Adrenal gland (tissue), 5 donors: ENCODE data around the gene RCOR1.

Experiments used
- POLR2A ChIP-seq, 2 donors: fragments of 450-650 bp; IDR thresholded peaks; one replicate each; pipeline ENCODE4 v1.6.1; 2017; ENCODE audit warnings: antibody characterized with exemption in 2 of 2, mild to moderate bottlenecking in 2 of 2, moderate library complexity in 1 of 2
- TF ChIP-seq, protein P1 (sequence below), 6 experiments: fragments of 450-650 bp in 4 of 6; fragments of 200-600 bp in 2 of 6; sonication (generic) in 1 of 6; IDR thresholded peaks; 1 replicate in 5 of 6; 2 replicates in 1 of 6; pipeline versions ENCODE4 v1.5.1 to v1.8.0; 2016 to 2021; ENCODE audit warnings: antibody characterized with exemption in 6 of 6, mild to moderate bottlenecking in 2 of 6, moderate library complexity in 1 of 6
- donor health status: DM: no; HTN: no; CAD: no.

DNA sequence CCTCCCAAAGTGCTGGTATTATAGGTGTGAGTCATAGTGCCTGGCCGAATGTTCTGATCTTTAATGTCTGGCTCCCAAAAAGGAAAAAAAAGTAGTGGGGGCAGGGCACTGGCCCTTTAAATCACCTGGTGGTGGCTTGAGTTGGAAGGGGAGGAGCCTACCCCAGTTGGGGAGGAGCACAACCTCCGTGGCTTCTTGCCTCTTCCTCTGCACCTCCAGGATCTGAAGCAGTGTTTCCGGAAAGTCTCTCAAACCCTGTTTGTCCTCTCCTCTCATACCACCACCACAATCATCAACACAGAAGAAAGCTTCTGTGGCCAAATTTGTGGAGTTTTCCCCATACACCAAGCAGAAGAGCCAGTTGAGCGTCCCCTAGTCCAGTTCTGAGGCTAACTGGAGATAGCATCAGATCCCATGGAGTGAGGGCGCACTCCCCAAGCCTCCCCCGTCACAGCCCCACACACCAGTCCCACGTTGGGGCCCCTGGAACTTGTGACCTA, 24.3 kb upstream of the RCOR1 start:
- TF ChIP-seq POLR2A (IDR thresholded peaks at IDR 0.05) = no peak
- TF ChIP-seq, protein P1, sequence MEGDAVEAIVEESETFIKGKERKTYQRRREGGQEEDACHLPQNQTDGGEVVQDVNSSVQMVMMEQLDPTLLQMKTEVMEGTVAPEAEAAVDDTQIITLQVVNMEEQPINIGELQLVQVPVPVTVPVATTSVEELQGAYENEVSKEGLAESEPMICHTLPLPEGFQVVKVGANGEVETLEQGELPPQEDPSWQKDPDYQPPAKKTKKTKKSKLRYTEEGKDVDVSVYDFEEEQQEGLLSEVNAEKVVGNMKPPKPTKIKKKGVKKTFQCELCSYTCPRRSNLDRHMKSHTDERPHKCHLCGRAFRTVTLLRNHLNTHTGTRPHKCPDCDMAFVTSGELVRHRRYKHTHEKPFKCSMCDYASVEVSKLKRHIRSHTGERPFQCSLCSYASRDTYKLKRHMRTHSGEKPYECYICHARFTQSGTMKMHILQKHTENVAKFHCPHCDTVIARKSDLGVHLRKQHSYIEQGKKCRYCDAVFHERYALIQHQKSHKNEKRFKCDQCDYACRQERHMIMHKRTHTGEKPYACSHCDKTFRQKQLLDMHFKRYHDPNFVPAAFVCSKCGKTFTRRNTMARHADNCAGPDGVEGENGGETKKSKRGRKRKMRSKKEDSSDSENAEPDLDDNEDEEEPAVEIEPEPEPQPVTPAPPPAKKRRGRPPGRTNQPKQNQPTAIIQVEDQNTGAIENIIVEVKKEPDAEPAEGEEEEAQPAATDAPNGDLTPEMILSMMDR (IDR thresholded peaks at IDR 0.05) = no peak
